Measurements from ENCODE around the gene SCAPER.
A peak's percentile ranks its signal among the peaks of the same experiment; 100 is the strongest.

SCAPER gene

DNA sequence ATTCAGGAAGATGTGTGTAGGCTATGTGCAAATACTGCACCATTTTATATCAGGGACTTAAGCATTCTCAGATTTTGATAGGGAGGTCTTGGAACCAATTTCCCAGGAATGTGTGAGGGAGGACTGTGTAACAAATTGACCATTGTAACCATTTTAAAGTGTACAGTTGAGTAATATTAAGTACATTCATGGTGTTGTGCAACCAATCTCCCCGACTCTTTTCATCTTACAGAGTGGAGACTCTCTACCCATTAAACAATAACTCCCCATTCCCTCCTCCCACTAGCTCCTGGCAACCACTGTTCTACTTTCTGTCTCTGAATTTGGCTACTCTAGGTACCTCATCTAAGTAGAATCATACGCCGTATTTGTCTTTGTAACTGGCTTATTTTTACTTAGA is 31.5 kb upstream of the SCAPER start:
- H3K4me1 ChIP-seq (ENCODE audit: insufficient read depth, low read length), result peaks cover 13% of the 10 kb centered on the region; the same call in 1 of the 2 replicates
- no peaks in the 10 kb centered on the region for H3K27me3 ChIP-seq (ENCODE audit: insufficient read depth, low read length)
- no peak overlapping the region for H3K9ac ChIP-seq (ENCODE audit: low read depth, low read length)
- H3K36me3 ChIP-seq (ENCODE audit: insufficient read depth, low read depth, low read length), result peaks cover 81% of the 10 kb centered on the region
- no peak overlapping the region for H3K4me3 ChIP-seq (ENCODE audit: low read length)
- H3K9me3 ChIP-seq (ENCODE audit: insufficient read depth, low read depth, low read length), result no peaks in the 10 kb centered on the region
- H3K27ac ChIP-seq (ENCODE audit: low read length), result no peak overlapping the region

- peaks cover 75% of the 10 kb centered on the region for H3K36me3 ChIP-seq (ENCODE audit: insufficient read depth, low read depth, low read length)
- peaks cover 9% of the 10 kb centered on the region; the same call in 1 of the 2 replicates for H3K4me1 ChIP-seq (ENCODE audit: insufficient read depth, low read length)
- no peak overlapping the region for H3K9ac ChIP-seq (ENCODE audit: low read depth, low read length)
- no peaks in the 10 kb centered on the region for H3K27me3 ChIP-seq (ENCODE audit: insufficient read depth, low read length)
- H3K4me3 ChIP-seq (ENCODE audit: low read length), result no peak overlapping the region
- H3K9me3 ChIP-seq (ENCODE audit: insufficient read depth, low read depth, low read length), result no peaks in the 10 kb centered on the region
- no peak overlapping the region for H3K27ac ChIP-seq (ENCODE audit: low read length)
Observed at GRCh38 chr15:76935620-76936019, 30.5 kb upstream of the SCAPER start.

GRCh38 chr15:76932135-76932966 is 27.2 kb upstream of the SCAPER start:
- H3K9ac ChIP-seq (ENCODE audit: low read depth, low read length), result peak overlapping the region; percentile 97
- H3K9me3 ChIP-seq (ENCODE audit: insufficient read depth, low read depth, low read length), result no peaks in the 10 kb centered on the region
- H3K36me3 ChIP-seq (ENCODE audit: insufficient read depth, low read depth, low read length), result peaks cover 50% of the 10 kb centered on the region
- H3K4me1 ChIP-seq (ENCODE audit: insufficient read depth, low read length), result peaks cover 9% of the 10 kb centered on the region; the same call in 1 of the 2 replicates
- H3K27me3 ChIP-seq (ENCODE audit: insufficient read depth, low read length), result no peaks in the 10 kb centered on the region
- peak overlapping the region; percentile 92 for H3K27ac ChIP-seq (ENCODE audit: low read length)
- peak overlapping the region; percentile 97 for H3K4me3 ChIP-seq (ENCODE audit: low read length)

DNA sequence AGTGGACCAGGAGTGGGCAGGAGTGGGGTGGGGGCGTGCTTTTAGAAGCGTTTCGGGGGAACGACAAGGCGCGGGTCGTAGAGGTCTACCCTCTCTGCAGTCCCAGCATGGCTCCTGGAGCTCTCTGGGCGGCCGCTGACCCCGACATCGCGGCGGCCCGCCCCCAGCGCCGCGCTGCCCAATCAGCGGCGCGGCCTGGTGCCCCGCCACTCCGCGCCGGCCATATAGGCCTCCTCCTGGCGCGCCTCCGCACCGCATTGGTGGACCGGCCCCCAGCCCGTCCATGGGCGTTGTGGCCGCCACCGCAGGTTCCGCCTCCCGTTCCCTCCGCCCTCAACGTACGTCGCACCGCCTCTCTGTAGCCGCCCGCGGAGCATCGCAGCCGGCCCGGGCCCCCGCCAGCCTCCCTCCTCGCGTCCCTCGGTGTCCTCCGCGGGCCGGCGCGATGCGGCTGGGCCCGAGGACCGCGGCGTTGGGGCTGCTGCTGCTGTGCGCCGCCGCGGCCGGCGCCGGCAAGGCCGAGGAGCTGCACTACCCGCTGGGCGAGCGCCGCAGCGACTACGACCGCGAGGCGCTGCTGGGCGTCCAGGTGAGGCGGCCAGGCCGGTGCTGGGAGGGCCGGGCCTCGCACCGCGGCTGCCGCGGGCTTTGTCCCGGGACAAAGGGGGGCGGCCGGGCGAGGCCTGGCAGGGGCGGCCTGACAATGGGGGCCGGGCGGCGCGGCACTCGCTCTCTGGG is 26.4 kb upstream of the SCAPER start, which contains the start of gene RCN2:
Gene RCN2, plus strand, starts transcription at position 353 of the 738 bp plus-strand sequence. Its CDS starts 93 bp downstream, at position 446.
- H3K27me3 ChIP-seq (ENCODE audit: insufficient read depth, low read length), result no peaks in the 10 kb centered on the region
- H3K4me1 ChIP-seq (ENCODE audit: insufficient read depth, low read length), result peaks cover 9% of the 10 kb centered on the region; the same call in 1 of the 2 replicates
- H3K36me3 ChIP-seq (ENCODE audit: insufficient read depth, low read depth, low read length), result peaks cover 42% of the 10 kb centered on the region
- no peaks in the 10 kb centered on the region for H3K9me3 ChIP-seq (ENCODE audit: insufficient read depth, low read depth, low read length)
- H3K27ac ChIP-seq (ENCODE audit: low read length), result peak within 1 kb of the TSS; percentile 92
- H3K9ac ChIP-seq (ENCODE audit: low read depth, low read length), result peak within 1 kb of the TSS; percentile 97
- H3K4me3 ChIP-seq (ENCODE audit: low read length), result peak within 1 kb of the TSS; percentile 97

DNA sequence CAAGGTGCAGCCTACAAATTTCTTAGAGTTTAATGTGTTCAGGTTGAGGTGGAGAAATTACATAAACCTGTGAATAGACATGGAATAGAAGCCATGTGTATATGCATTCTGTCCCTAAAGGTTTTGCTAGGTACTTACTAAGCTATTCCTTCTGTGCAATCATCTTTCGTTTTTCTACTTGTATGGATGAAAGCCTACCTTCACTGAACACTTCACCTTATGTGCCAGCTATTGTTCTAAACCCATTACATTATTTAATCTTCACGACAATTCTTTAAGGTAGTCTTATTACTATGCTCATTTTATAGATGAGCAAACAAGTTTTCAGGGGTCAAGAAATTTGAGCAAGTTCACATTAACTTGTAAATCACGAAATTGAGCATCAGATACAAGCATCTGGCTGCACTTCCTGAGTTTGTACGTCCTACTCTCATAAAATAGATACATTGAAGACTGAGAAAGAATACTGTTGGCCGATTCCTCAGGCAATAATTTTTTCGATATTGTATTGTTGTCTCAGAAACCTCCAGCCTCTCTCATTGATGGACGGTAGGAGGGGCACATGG is 25.8 kb upstream of the SCAPER start:
- H3K36me3 ChIP-seq (ENCODE audit: insufficient read depth, low read depth, low read length), result peaks cover 35% of the 10 kb centered on the region
- H3K9me3 ChIP-seq (ENCODE audit: insufficient read depth, low read depth, low read length), result no peaks in the 10 kb centered on the region
- no peak overlapping the region for H3K27ac ChIP-seq (ENCODE audit: low read length)
- peak overlapping the region; percentile 68 for H3K9ac ChIP-seq (ENCODE audit: low read depth, low read length)
- peaks cover 9% of the 10 kb centered on the region; the same call in 1 of the 2 replicates for H3K4me1 ChIP-seq (ENCODE audit: insufficient read depth, low read length)
- H3K4me3 ChIP-seq (ENCODE audit: low read length), result peak overlapping the region; percentile 97
- no peaks in the 10 kb centered on the region for H3K27me3 ChIP-seq (ENCODE audit: insufficient read depth, low read length)

DNA sequence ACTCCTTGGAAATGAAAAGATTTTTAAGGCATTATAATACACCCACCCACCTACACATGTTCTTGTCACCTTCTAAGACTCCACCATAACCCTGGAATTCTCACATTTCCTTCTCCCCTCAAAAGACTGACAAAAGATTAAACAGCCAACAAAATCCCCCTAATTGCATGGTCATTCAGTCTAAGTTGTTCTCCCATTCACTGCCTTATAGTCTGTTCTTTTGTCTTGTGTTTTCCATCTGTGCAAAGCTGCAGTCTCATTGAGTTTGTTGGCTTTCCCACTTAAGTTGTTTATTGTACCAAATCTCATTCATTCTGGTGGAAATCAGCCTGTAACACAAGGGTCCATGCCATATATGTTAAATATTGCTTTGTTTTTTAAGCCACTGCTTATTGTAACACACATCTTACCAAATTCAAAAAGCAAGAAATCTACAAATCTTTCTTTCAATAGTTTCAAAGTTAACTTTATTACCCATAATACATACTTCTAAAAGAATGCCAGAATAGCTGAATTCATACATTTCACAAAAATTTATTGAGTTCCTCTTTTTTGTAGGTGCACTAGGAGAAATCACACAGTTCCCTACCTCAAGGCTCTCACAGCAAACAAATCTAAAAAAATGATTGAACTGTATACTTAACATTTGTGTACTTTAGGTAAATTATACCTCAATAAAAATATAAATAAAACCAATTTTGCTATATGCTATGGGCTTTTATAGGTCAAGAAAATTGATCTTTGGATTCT is 24.0 kb upstream of the SCAPER start:
- no peak overlapping the region for H3K9ac ChIP-seq (ENCODE audit: low read depth, low read length)
- no peak overlapping the region for H3K4me3 ChIP-seq (ENCODE audit: low read length)
- H3K36me3 ChIP-seq (ENCODE audit: insufficient read depth, low read depth, low read length), result peaks cover 18% of the 10 kb centered on the region
- peaks cover 9% of the 10 kb centered on the region; the same call in 1 of the 2 replicates for H3K4me1 ChIP-seq (ENCODE audit: insufficient read depth, low read length)
- H3K27ac ChIP-seq (ENCODE audit: low read length), result no peak overlapping the region
- H3K27me3 ChIP-seq (ENCODE audit: insufficient read depth, low read length), result no peaks in the 10 kb centered on the region
- H3K9me3 ChIP-seq (ENCODE audit: insufficient read depth, low read depth, low read length), result no peaks in the 10 kb centered on the region

- Histone ChIP-seq H3K4me1 (ENCODE audit: insufficient read depth, low read length) (peaks cover 7% of the 10 kb centered on the region; the same call in 1 of the 2 replicates), H3K9ac (ENCODE audit: low read depth, low read length) (no peak overlapping the region), H3K9me3 (ENCODE audit: insufficient read depth, low read depth, low read length) (no peaks in the 10 kb centered on the region), H3K36me3 (ENCODE audit: insufficient read depth, low read depth, low read length) (peaks cover 8% of the 10 kb centered on the region), H3K4me3 (ENCODE audit: low read length) (no peak overlapping the region), H3K27ac (ENCODE audit: low read length) (no peak overlapping the region), H3K27me3 (ENCODE audit: insufficient read depth, low read length) (no peaks in the 10 kb centered on the region)
Observed at GRCh38 chr15:76928201-76928600, 23.1 kb upstream of the SCAPER start.

GRCh38 chr15:76916369-76916768 is 11.2 kb upstream of the SCAPER start:
- no peaks in the 10 kb centered on the region for H3K9me3 ChIP-seq (ENCODE audit: insufficient read depth, low read depth, low read length)
- no peak overlapping the region for H3K4me3 ChIP-seq (ENCODE audit: low read length)
- no peaks in the 10 kb centered on the region for H3K4me1 ChIP-seq (ENCODE audit: insufficient read depth, low read length)

GRCh38 chr15:76913737-76914136 is 8.6 kb upstream of the SCAPER start:
- Histone ChIP-seq H3K36me3 (ENCODE audit: insufficient read depth, low read depth, low read length) (no peaks in the 10 kb centered on the region), H3K27ac (ENCODE audit: low read length) (no peak overlapping the region), H3K27me3 (ENCODE audit: insufficient read depth, low read length) (peaks cover 4% of the 10 kb centered on the region; the same call in 1 of the 2 replicates), H3K9me3 (ENCODE audit: insufficient read depth, low read depth, low read length) (no peaks in the 10 kb centered on the region), H3K4me1 (ENCODE audit: insufficient read depth, low read length) (no peaks in the 10 kb centered on the region), H3K9ac (ENCODE audit: low read depth, low read length) (no peak overlapping the region), H3K4me3 (ENCODE audit: low read length) (no peak overlapping the region)

More at GRCh38 chr15:76916369-76916768, 11.2 kb upstream of the SCAPER start:
- no peaks in the 10 kb centered on the region for H3K36me3 ChIP-seq (ENCODE audit: insufficient read depth, low read depth, low read length)
- H3K27me3 ChIP-seq (ENCODE audit: insufficient read depth, low read length), result peaks cover 4% of the 10 kb centered on the region; the same call in 1 of the 2 replicates
- H3K27ac ChIP-seq (ENCODE audit: low read length), result no peak overlapping the region
- H3K9ac ChIP-seq (ENCODE audit: low read depth, low read length), result no peak overlapping the region

DNA sequence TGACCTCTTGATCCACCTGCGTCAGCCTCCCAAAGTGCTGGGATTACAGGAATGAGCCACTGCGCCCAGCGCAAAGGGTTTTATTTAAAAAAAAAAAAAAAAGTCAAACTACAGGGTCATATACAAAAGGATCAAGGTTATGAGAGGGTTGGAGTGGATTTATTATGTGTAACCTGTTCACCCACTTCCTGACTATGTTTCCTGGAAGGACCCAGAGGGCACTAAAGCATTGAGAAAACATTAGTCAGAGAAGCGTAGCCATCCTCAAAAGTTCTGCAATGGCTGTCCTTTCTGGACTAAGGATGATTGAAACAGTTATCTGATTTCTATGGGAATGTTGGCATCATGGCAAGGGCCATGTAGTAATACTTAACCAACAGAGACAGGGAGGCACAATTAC is 7.3 kb upstream of the SCAPER start:
- Histone ChIP-seq H3K36me3 (ENCODE audit: insufficient read depth, low read depth, low read length) (no peaks in the 10 kb centered on the region), H3K4me1 (ENCODE audit: insufficient read depth, low read length) (no peaks in the 10 kb centered on the region)

GRCh38 chr15:76905855-76906254 is 715 bp upstream of the SCAPER start:
- no peak overlapping the region for H3K27ac ChIP-seq (ENCODE audit: low read length)

More for the DNA sequence above, 7.3 kb upstream of the SCAPER start:
- Histone ChIP-seq H3K27me3 (ENCODE audit: insufficient read depth, low read length) (peaks cover 7% of the 10 kb centered on the region), H3K4me3 (ENCODE audit: low read length) (no peak overlapping the region), H3K9ac (ENCODE audit: low read depth, low read length) (no peak overlapping the region), H3K27ac (ENCODE audit: low read length) (no peak overlapping the region), H3K9me3 (ENCODE audit: insufficient read depth, low read depth, low read length) (no peaks in the 10 kb centered on the region)

More at GRCh38 chr15:76905855-76906254, 715 bp upstream of the SCAPER start:
- no peaks in the 10 kb centered on the region for H3K36me3 ChIP-seq (ENCODE audit: insufficient read depth, low read depth, low read length)
- peak overlapping the region; percentile 72; the same call in 1 of the 2 replicates for H3K9ac ChIP-seq (ENCODE audit: low read depth, low read length)
- no peaks in the 10 kb centered on the region for H3K9me3 ChIP-seq (ENCODE audit: insufficient read depth, low read depth, low read length)
- peaks cover 32% of the 10 kb centered on the region for H3K27me3 ChIP-seq (ENCODE audit: insufficient read depth, low read length)
- peak overlapping the region; percentile 68 for H3K4me3 ChIP-seq (ENCODE audit: low read length)
- peaks cover 10% of the 10 kb centered on the region; the same call in 1 of the 2 replicates for H3K4me1 ChIP-seq (ENCODE audit: insufficient read depth, low read length)
